ENCODE measurements around the gene PROSER2. TPM values are rescaled to one million over a fixed set of nuclear protein-coding genes. Genes with fewer than 3 reads are reported as not detected.

The PROSER2 gene
- total and polyA plus RNA-seq, 5 experiments from 2014 or later, result 0.31 to 0.93 (median 0.61) TPM; not detected in 1

- ATAC-seq (no peak), DNase-seq (no peak)
- Mint-ChIP-seq H3K4me1 (no peaks in the 10 kb centered on the region), H3K36me3 (peaks cover 3 to 46% (median 18%) of the 10 kb centered on the region in 3 donors), H3K9me3 (no peaks in the 10 kb centered on the region), H3K27ac (peak overlapping the region in 2 of 10 donors; percentile 32 to 45), H3K4me3 (no peak overlapping the region), H3K27me3 (no peaks in the 10 kb centered on the region)
- POLR2A ChIA-PET, result no interaction called here
Observed at GRCh38 chr10:11919271-11919670, 96.1 kb downstream of the PROSER2 start.

Other genes starting within 250 kb of the PROSER2 start
- 1 to 10 TPM; 6.9 to 7.9 TPM for gene USP6NL, start 211.7 kb upstream of the PROSER2 start, total RNA-seq
- gene USP6NL, start 211.7 kb upstream of the PROSER2 start, polyA plus RNA-seq, result 1 to 10 TPM; 2.3 to 5.4 (median 4.2) TPM
- gene ECHDC3, start 81.0 kb upstream of the PROSER2 start, total RNA-seq, result under 1 TPM; 0.65 to 0.74 TPM
- gene ECHDC3, start 81.0 kb upstream of the PROSER2 start, polyA plus RNA-seq, result 1 to 10 TPM in 1 of 3 donors, under 1 TPM in 2; 0.14 to 1.7 (median 0.55) TPM
- gene UPF2, start 219.5 kb downstream of the PROSER2 start, total RNA-seq, result 10 to 100 TPM; 37.3 to 37.4 TPM
- 10 to 100 TPM; 10.9 to 14.4 (median 12.3) TPM for gene UPF2, start 219.5 kb downstream of the PROSER2 start, polyA plus RNA-seq
- gene DHTKD1, start 245.6 kb downstream of the PROSER2 start, total RNA-seq, result 10 to 100 TPM; 15.2 to 18.2 TPM
- 1 to 10 TPM; 5.4 to 8.0 (median 6.6) TPM for gene DHTKD1, start 245.6 kb downstream of the PROSER2 start, polyA plus RNA-seq